GM18502 (cell line): ENCODE data around the gene ANP32A.

Experiments
- ATAC-seq: cut with Tn5 transposase; IDR thresholded peaks from one replicate; pipeline ENCODE4 v1.9.1; 2021; ENCODE audit warnings: mild to moderate bottlenecking; ENCODE audit not compliant: unreplicated experiment, poor library complexity

The ANP32A gene

GRCh38 chr15:68821190-68821840, 620 bp upstream of the ANP32A start:
- peak; percentile 13 for ATAC-seq

- ATAC-seq: no peak
Measured at GRCh38 chr15:68819495-68820294, 1.0 kb downstream of the ANP32A start.

GRCh38 chr15:68818769-68819494, 1.8 kb downstream of the ANP32A start:
- ATAC-seq: no peak

- ATAC-seq: no peak
Measured at GRCh38 chr15:68818066-68818768, 2.5 kb downstream of the ANP32A start.

- peak; percentile 35 for ATAC-seq
Measured at GRCh38 chr15:68817304-68818065, 3.2 kb downstream of the ANP32A start.

- ATAC-seq: no peak
Measured at GRCh38 chr15:68816795-68817303, 3.8 kb downstream of the ANP32A start.

- no peak for ATAC-seq
Measured at GRCh38 chr15:68816158-68816557, 4.5 kb downstream of the ANP32A start.

- ATAC-seq: no peak
Measured at GRCh38 chr15:68815598-68815997, 5.1 kb downstream of the ANP32A start.

- no peak for ATAC-seq
Measured at GRCh38 chr15:68814596-68814995, 6.1 kb downstream of the ANP32A start.

- ATAC-seq: no peak
Measured at GRCh38 chr15:68812597-68813431, 7.9 kb downstream of the ANP32A start.

GRCh38 chr15:68812069-68812468, 8.6 kb downstream of the ANP32A start:
- no peak for ATAC-seq

- no peak for ATAC-seq
Measured at GRCh38 chr15:68809517-68809916, 11.2 kb downstream of the ANP32A start.

- ATAC-seq: no peak
Measured at GRCh38 chr15:68808770-68809169, 11.9 kb downstream of the ANP32A start.

GRCh38 chr15:68808091-68808490, 12.6 kb downstream of the ANP32A start:
- no peak for ATAC-seq

- no peak for ATAC-seq
Measured at GRCh38 chr15:68807249-68807648, 13.4 kb downstream of the ANP32A start.

GRCh38 chr15:68806220-68807060, 14.3 kb downstream of the ANP32A start:
- no peak for ATAC-seq

- ATAC-seq: no peak
Measured at GRCh38 chr15:68802373-68802772, 18.3 kb downstream of the ANP32A start.

GRCh38 chr15:68801572-68802148, 19.0 kb downstream of the ANP32A start:
- no peak for ATAC-seq
